DMS114 treated with DMSO at 0.1 percent for 48 hours (cell line): ENCODE measurements around the gene INTS11.
"Not testable (repeated sequence)": the region's sequence is repeated elsewhere in the genome, so short reads cannot be mapped to it uniquely, and the experiment has no call there.

ENCODE experiments used
- DNase-seq: peaks from one replicate; lab custom pipeline; 2025; ENCODE audit not compliant: unreplicated experiment; lab: John Stamatoyannopoulos, UW

Gene INTS11

GRCh38 chr1:1324524-1325287 is at the start of gene INTS11, which contains the start of gene CPTP:
TSS of gene INTS11 (minus strand) at chr1:1324660. CDS start at chr1:1324608, 52 bp downstream.
TSS of gene CPTP (plus strand) at chr1:1324802. CDS start at chr1:1326911, 2,109 bp downstream.
- DNase-seq: peak; percentile 70

- DNase-seq: no peak
These were observed 49.5 kb upstream of the INTS11 start for GRCh38 chr1:1373815-1374588.

- no peak for DNase-seq
These were observed 48.8 kb upstream of the INTS11 start for GRCh38 chr1:1373051-1373814.

GRCh38 chr1:1371746-1372711 is 47.6 kb upstream of the INTS11 start:
- no peak for DNase-seq

- no peak for DNase-seq
These were observed 46.9 kb upstream of the INTS11 start for GRCh38 chr1:1371364-1371745.

- DNase-seq: no peak
These were observed 46.4 kb upstream of the INTS11 start for GRCh38 chr1:1370771-1371300.

GRCh38 chr1:1370094-1370493 is 45.6 kb upstream of the INTS11 start:
- not testable (repeated sequence) for DNase-seq

GRCh38 chr1:1367315-1367714 is 42.9 kb upstream of the INTS11 start:
- DNase-seq: no peak

GRCh38 chr1:1366699-1367066 is 42.2 kb upstream of the INTS11 start:
- DNase-seq: no peak

GRCh38 chr1:1365875-1366698 is 41.6 kb upstream of the INTS11 start:
- no peak for DNase-seq

- no peak for DNase-seq
These were observed 39.8 kb upstream of the INTS11 start for GRCh38 chr1:1364266-1364665.

GRCh38 chr1:1361982-1362423 is 37.5 kb upstream of the INTS11 start:
- DNase-seq: peak; percentile 39

- no peak for DNase-seq
These were observed 36.9 kb upstream of the INTS11 start for GRCh38 chr1:1361233-1361981.

- no peak for DNase-seq
These were observed 36.2 kb upstream of the INTS11 start for GRCh38 chr1:1360506-1361169.

GRCh38 chr1:1359664-1360468 is 35.4 kb upstream of the INTS11 start:
- DNase-seq: no peak

- DNase-seq: no peak
These were observed 34.8 kb upstream of the INTS11 start for GRCh38 chr1:1359308-1359663.
